ENCODE results near the gene OGDHL. TPM values are rescaled to one million over a fixed set of nuclear protein-coding genes. Genes with fewer than 3 reads are reported as not detected.

Gene OGDHL
- total RNA-seq, 1 donor from 2014 or later = 2.5 TPM

GRCh38 chr10:49769692-49770091 is 7.6 kb upstream of the OGDHL start:
- Mint-ChIP-seq H3K27ac (ENCODE audit: unreplicated experiment) (no peak overlapping the region), H3K4me3 (ENCODE audit: unreplicated experiment) (no peak overlapping the region), H3K27me3 (ENCODE audit: unreplicated experiment) (peaks cover 6% of the 10 kb centered on the region), H3K4me1 (ENCODE audit: low read depth, unreplicated experiment) (no peaks in the 10 kb centered on the region), H3K9me3 (ENCODE audit: unreplicated experiment) (no peaks in the 10 kb centered on the region), H3K36me3 (ENCODE audit: unreplicated experiment) (peaks cover 11% of the 10 kb centered on the region)
- no peak for TF ChIP-seq CTCF (IDR thresholded peaks at IDR 0.05; ENCODE audit: partially characterized antibody, unreplicated experiment)
- DNase-seq = no peak

- Mint-ChIP-seq H3K36me3 (ENCODE audit: unreplicated experiment) (peaks cover 11% of the 10 kb centered on the region), H3K27ac (ENCODE audit: unreplicated experiment) (no peak overlapping the region), H3K4me3 (ENCODE audit: unreplicated experiment) (peak overlapping the region; percentile 72), H3K27me3 (ENCODE audit: unreplicated experiment) (peaks cover 6% of the 10 kb centered on the region), H3K4me1 (ENCODE audit: low read depth, unreplicated experiment) (peaks cover 6% of the 10 kb centered on the region), H3K9me3 (ENCODE audit: unreplicated experiment) (peaks cover 3% of the 10 kb centered on the region)
- TF ChIP-seq CTCF (IDR thresholded peaks at IDR 0.05; ENCODE audit: partially characterized antibody, unreplicated experiment) = no peak
- DNase-seq = no peak
Observed at GRCh38 chr10:49768731-49769130, 6.6 kb upstream of the OGDHL start.

DNA sequence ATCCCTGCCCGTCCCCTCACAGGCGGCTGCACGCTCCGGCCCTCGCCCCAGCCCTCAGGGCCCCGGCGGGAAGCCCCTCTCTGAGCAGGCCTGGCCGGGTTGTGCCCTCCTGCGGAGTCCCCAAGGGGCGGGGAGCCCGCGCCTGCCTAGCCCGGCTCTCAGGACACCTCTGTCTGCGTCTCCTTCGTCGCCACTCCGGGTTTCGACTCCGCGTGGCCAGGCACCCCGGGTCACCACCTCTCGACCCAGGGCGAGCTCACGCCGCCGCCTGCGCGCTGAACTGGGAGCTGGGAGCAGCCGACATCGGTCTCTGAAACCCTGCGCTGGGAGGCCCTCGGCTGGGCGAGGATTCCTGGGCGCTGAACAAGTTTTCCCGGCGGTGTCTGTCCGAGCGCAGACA is 6.2 kb upstream of the OGDHL start:
- no peak for TF ChIP-seq CTCF (IDR thresholded peaks at IDR 0.05; ENCODE audit: partially characterized antibody, unreplicated experiment)
- no peak overlapping the region for H3K27ac Mint-ChIP-seq (ENCODE audit: unreplicated experiment)
- H3K27me3 Mint-ChIP-seq (ENCODE audit: unreplicated experiment) = peaks cover 6% of the 10 kb centered on the region
- peaks cover 3% of the 10 kb centered on the region for H3K9me3 Mint-ChIP-seq (ENCODE audit: unreplicated experiment)
- H3K36me3 Mint-ChIP-seq (ENCODE audit: unreplicated experiment) = peaks cover 11% of the 10 kb centered on the region
- DNase-seq = no peak
- peaks cover 10% of the 10 kb centered on the region for H3K4me1 Mint-ChIP-seq (ENCODE audit: low read depth, unreplicated experiment)
- no peak overlapping the region for H3K4me3 Mint-ChIP-seq (ENCODE audit: unreplicated experiment)

GRCh38 chr10:49767752-49768151 is 5.6 kb upstream of the OGDHL start:
- DNase-seq = no peak
- Mint-ChIP-seq H3K4me3 (ENCODE audit: unreplicated experiment) (no peak overlapping the region), H3K27ac (ENCODE audit: unreplicated experiment) (no peak overlapping the region), H3K4me1 (ENCODE audit: low read depth, unreplicated experiment) (peaks cover 16% of the 10 kb centered on the region), H3K36me3 (ENCODE audit: unreplicated experiment) (peaks cover 11% of the 10 kb centered on the region), H3K27me3 (ENCODE audit: unreplicated experiment) (peaks cover 8% of the 10 kb centered on the region), H3K9me3 (ENCODE audit: unreplicated experiment) (peaks cover 3% of the 10 kb centered on the region)
- no peak for TF ChIP-seq CTCF (IDR thresholded peaks at IDR 0.05; ENCODE audit: partially characterized antibody, unreplicated experiment)

GRCh38 chr10:49766484-49766883 is 4.4 kb upstream of the OGDHL start:
- H3K27me3 Mint-ChIP-seq (ENCODE audit: unreplicated experiment) = peaks cover 11% of the 10 kb centered on the region
- no peak overlapping the region for H3K27ac Mint-ChIP-seq (ENCODE audit: unreplicated experiment)
- H3K9me3 Mint-ChIP-seq (ENCODE audit: unreplicated experiment) = peaks cover 3% of the 10 kb centered on the region
- H3K4me3 Mint-ChIP-seq (ENCODE audit: unreplicated experiment) = no peak overlapping the region
- no peak for TF ChIP-seq CTCF (IDR thresholded peaks at IDR 0.05; ENCODE audit: partially characterized antibody, unreplicated experiment)
- H3K36me3 Mint-ChIP-seq (ENCODE audit: unreplicated experiment) = peaks cover 11% of the 10 kb centered on the region
- no peak for DNase-seq
- peaks cover 18% of the 10 kb centered on the region for H3K4me1 Mint-ChIP-seq (ENCODE audit: low read depth, unreplicated experiment)

Data from glutamatergic neuron (in vitro differentiated cells).